Thyroid gland (tissue), 4 donors: Measurements from ENCODE around the gene SCLY.

Experiments
- CTCF ChIP-seq, 6 experiments: fragments of 200-600 bp in 3 of 6; fragments of 450-650 bp in 3 of 6; sonication (generic) in 3 of 6; IDR thresholded peaks; one replicate each; pipeline ENCODE4 v1.5.1; 2016 to 2019; ENCODE audit warnings: antibody characterized with exemption in 6 of 6, mild to moderate bottlenecking in 2 of 6, inconsistent platforms in 1 of 6, moderate library complexity in 1 of 6
- POLR2A ChIP-seq, 2 donors: fragments of 450-650 bp; IDR thresholded peaks; one replicate each; pipeline ENCODE4 v1.6.1; 2017; ENCODE audit warnings: antibody characterized with exemption in 2 of 2, mild to moderate bottlenecking in 2 of 2, moderate library complexity in 1 of 2

- no peak for TF ChIP-seq POLR2A (IDR thresholded peaks at IDR 0.05)
- TF ChIP-seq CTCF (IDR thresholded peaks at IDR 0.05), result no peak
These were observed 68.6 kb downstream of the SCLY start for GRCh38 chr2:238129166-238130010.
